HFFc6 (cell line): ENCODE data around the gene CNPY1. TPM values are rescaled to one million over a fixed set of nuclear protein-coding genes. Genes with fewer than 3 reads are reported as not detected.

ENCODE experiments used
- DNase-seq: peaks from one replicate; pipeline ENCODE4 v3.0.0-alpha.2; 2018
- H3K27ac Mint-ChIP-seq: 2 replicates; pipeline ENCODE4 v1.8.0; 2020; ENCODE audit warnings: mild to moderate bottlenecking, mixed read lengths
- H3K27me3 Mint-ChIP-seq: 2 replicates; pipeline ENCODE4 v1.8.0; 2021; ENCODE audit warnings: mild to moderate bottlenecking, moderate library complexity, mixed read lengths; ENCODE audit not compliant: insufficient read depth
- H3K36me3 Mint-ChIP-seq: 2 replicates; pipeline ENCODE4 v1.8.0; 2021; ENCODE audit warnings: low read depth, mixed read lengths
- H3K4me1 Mint-ChIP-seq: 2 replicates; pipeline ENCODE4 v1.8.0; 2020; ENCODE audit warnings: low read depth, mixed read lengths
- H3K4me3 Mint-ChIP-seq: 2 replicates; pipeline ENCODE4 v1.8.0; 2020; ENCODE audit warnings: mild to moderate bottlenecking, moderate library complexity, mixed read lengths
- H3K9me3 Mint-ChIP-seq: 2 replicates; pipeline ENCODE4 v1.8.0; 2020; ENCODE audit warnings: mild to moderate bottlenecking, mixed read lengths
- CTCF ChIP-seq: fragments of 200-600 bp; sonication (generic); IDR thresholded peaks from 2 replicates; pipeline ENCODE4 v1.5.0; 2021; ENCODE audit warnings: antibody characterized with exemption, mild to moderate bottlenecking
- total RNA-seq, 6 experiments: library from RNA; stranded (reverse); fragmentation: NEBNext Ultra II Directional; extraction: Animal tissue kit (Norgen Biotek cat#: 25700); gene quantifications; 2 replicates in 1 of 6; 3 replicates in 5 of 6; pipeline ENCODE4 v1.2.3, GENCODE V29; 2021

Gene CNPY1
- total RNA-seq, 6 experiments from 2014 or later, result not detected

DNA sequence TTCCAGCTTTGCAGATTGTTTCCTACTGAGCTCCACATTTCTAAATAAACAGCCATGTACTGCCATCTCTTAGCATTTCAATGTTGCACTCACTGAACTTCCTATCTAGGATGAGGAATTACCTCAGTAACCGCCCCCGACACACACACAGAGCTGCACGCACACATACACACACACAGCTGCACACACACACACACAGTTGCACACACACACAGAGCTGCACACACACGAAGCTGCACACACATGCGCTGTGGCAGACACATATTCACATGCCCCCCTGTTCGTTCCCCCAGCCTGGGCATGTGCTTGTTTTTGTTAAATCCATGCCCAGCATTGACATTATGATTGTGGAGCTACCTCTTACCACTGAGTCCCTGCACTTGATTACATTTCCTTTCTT lies 39.6 kb upstream of the CNPY1 start:
- no peak for DNase-seq
- Mint-ChIP-seq H3K4me1 (peaks cover 22% of the 10 kb centered on the region), H3K27ac (no peak overlapping the region), H3K36me3 (no peaks in the 10 kb centered on the region), H3K27me3 (peaks cover 35% of the 10 kb centered on the region), H3K9me3 (no peaks in the 10 kb centered on the region), H3K4me3 (no peak overlapping the region)
- no peak for TF ChIP-seq CTCF

DNA sequence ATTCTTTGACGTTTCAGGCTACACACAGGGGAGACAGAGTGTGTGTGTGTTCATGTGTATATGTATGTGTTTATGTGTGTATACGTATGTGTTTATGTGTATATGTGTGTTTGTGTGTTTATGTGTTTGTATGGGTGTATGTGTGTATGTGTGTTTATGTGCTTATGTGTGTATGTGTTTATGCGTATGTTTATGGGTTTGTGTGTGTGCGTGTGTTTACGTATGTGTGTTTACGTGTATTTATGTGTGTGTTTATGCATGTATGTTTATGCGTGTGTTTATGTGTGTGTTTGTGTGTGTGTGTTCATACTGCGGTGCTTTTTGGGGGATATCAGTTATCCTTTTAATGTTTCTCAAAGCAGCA lies 39.2 kb upstream of the CNPY1 start:
- peak overlapping the region; percentile 53; the same call in 1 of the 2 replicates for H3K27ac Mint-ChIP-seq
- TF ChIP-seq CTCF, result no peak
- H3K4me3 Mint-ChIP-seq, result no peak overlapping the region; the same call in 1 of the 2 replicates
- no peaks in the 10 kb centered on the region for H3K9me3 Mint-ChIP-seq
- no peak for DNase-seq
- peaks cover 22% of the 10 kb centered on the region for H3K4me1 Mint-ChIP-seq
- H3K36me3 Mint-ChIP-seq, result no peaks in the 10 kb centered on the region
- H3K27me3 Mint-ChIP-seq, result peaks cover 32% of the 10 kb centered on the region

DNA sequence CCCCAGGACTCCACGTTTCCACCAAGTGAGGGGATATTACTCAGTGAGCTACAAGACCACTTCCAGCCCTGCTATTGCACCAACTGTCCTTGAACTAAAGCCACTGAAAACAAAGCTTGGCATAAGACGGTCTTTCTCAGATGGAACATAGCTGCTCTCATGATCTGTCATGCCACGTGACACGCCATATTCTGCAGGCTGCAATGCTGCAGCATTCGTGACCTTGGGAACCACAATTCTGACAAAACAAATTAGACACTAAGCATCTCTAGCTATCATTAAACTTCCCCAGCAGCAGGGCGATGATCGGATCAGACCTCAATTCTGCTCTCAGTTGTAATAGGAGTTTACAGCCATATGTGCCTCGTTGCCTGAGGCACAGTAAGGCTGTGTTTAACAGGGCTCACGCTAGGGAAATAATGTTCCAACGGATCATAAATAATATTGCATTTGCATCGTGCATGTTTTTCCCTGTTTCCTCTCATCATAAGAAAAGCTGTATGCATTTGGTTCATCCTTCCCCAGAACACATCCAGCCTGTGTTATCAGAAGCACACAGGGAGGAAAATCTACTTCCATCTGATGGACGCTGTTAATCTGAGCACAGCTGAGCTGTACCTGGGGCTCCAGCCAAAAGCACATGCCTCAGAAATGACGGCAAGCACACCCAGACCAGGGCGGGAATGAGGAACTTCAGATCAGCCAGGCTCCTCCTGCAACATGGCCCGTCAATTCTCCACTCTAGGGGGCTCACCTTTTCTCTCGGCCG lies 38.6 kb upstream of the CNPY1 start:
- TF ChIP-seq CTCF, result no peak
- Mint-ChIP-seq H3K4me1 (peaks cover 22% of the 10 kb centered on the region), H3K27me3 (peaks cover 29% of the 10 kb centered on the region), H3K36me3 (no peaks in the 10 kb centered on the region), H3K9me3 (no peaks in the 10 kb centered on the region), H3K4me3 (peak overlapping the region; percentile 45), H3K27ac (peak overlapping the region; percentile 53)
- DNase-seq, result peak; percentile 75

DNA sequence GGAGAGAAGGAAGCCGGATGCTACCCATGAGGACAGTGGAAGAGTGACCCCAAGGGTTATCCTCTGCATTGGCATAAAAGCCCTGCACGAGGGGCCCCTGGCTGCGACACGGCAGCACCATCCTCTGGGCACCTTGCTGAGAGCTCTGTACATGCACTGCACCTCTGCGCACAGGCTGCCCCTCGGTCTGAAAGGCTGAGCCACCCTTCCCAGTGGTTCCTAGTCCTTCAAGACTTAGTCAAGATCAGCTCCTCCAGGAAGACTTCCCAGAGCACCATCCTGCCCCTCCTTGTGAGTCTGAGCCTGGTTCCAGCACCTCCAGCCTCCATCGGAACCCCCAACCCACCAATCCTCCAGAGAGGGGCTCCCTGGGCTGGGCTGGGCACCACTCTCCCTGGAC lies 37.9 kb upstream of the CNPY1 start:
- H3K4me3 Mint-ChIP-seq, result peak overlapping the region; percentile 45
- H3K4me1 Mint-ChIP-seq, result peaks cover 22% of the 10 kb centered on the region
- no peaks in the 10 kb centered on the region for H3K9me3 Mint-ChIP-seq
- no peaks in the 10 kb centered on the region for H3K36me3 Mint-ChIP-seq
- H3K27ac Mint-ChIP-seq, result no peak overlapping the region
- DNase-seq, result no peak
- no peak for TF ChIP-seq CTCF
- H3K27me3 Mint-ChIP-seq, result peaks cover 30% of the 10 kb centered on the region

DNA sequence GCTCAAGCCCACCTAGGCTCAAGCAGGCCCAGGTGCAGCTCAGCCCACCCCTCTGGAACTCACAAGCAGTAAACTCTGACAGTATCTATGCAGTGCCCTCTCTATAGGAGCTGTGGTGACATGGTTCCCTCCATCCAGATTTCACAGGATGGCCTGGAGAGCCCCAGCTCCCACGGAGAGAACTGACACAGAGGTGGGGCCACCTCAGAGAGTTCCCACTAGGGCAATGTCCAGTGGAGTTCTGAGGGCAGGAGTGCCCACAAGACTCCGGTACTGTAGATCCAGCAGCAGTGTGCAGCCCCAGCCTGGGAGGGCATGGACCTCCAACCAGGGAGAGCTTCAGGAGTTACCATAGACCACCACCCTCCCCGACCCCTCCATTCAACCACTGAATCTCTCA lies 37.3 kb upstream of the CNPY1 start:
- TF ChIP-seq CTCF, result no peak

More for the DNA sequence above, 37.3 kb upstream of the CNPY1 start:
- Mint-ChIP-seq H3K9me3 (no peaks in the 10 kb centered on the region), H3K36me3 (no peaks in the 10 kb centered on the region), H3K27ac (no peak overlapping the region), H3K4me3 (no peak overlapping the region), H3K4me1 (peaks cover 22% of the 10 kb centered on the region), H3K27me3 (peaks cover 27% of the 10 kb centered on the region)
- DNase-seq, result no peak
